GM10248 (cell line): Measurements from ENCODE around the gene TMEM273.

Source experiments
- CTCF ChIA-PET: fragments of 300-600 bp; sonication (Branson Sonifier 250); formaldehyde crosslinking; extraction: SDS; loops from one replicate; lab custom pipeline; 2021; ENCODE audit warnings: antibody characterized with exemption; lab: Yijun Ruan, JAX
- POLR2A ChIA-PET: fragments of 350-650 bp; sonication (Branson Sonifier 250); formaldehyde crosslinking; extraction: SDS; loops from one replicate; lab custom pipeline; 2020; ENCODE audit warnings: antibody characterized with exemption; lab: Yijun Ruan, JAX
- DNase-seq: peaks from one replicate; pipeline ENCODE4 v3.0.0; 2012; ENCODE audit errors: extremely low spot score
- CTCF ChIP-seq: IDR thresholded peaks from 2 replicates; pipeline ENCODE4 v1.5.1; 2012; ENCODE audit warnings: mild to moderate bottlenecking, low read depth; ENCODE audit errors: extremely low read depth, missing control alignments, control extremely low read depth

TMEM273 gene

DNA sequence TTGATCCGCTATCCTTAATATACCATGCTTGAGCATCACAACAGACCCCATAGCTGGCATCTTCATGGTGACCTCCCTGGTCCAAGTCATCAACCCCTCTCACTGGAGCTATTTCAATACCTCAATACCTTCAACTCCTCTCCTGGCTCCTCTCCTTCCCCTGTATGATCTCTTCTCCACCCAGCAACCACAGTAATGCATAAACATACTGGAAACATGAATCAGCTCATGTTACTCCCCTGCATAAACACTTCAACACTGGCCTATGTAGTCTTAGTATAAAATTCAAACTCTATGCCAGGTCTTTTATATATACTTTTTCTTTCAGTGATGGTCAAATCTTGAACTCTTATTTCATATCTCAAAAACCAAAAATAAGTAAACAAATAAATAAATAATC lies 31.8 kb upstream of the TMEM273 start:
- POLR2A ChIA-PET, result no interaction called here
- CTCF ChIA-PET, result interaction anchor here (1.0 to 1.6 kb wide), 5 partner anchors 11 to 564 kb away, joined by 3 read pairs; no protein-coding TSS in a partner anchor
- DNase-seq, result no peak
- no peak for TF ChIP-seq CTCF

GRCh38 chr10:49219248-49219647 lies 31.1 kb upstream of the TMEM273 start:
- TF ChIP-seq CTCF, result no peak
- CTCF ChIA-PET, result interaction anchor here (1.6 kb wide), 1 partner anchor 10 kb away, joined by 3 read pairs; no protein-coding TSS in a partner anchor
- POLR2A ChIA-PET, result no interaction called here
- DNase-seq, result no peak

- POLR2A ChIA-PET, result no interaction called here
- DNase-seq, result no peak
- CTCF ChIA-PET, result no interaction called here
- TF ChIP-seq CTCF, result no peak
Measured at GRCh38 chr10:49218480-49218879, 30.3 kb upstream of the TMEM273 start.

GRCh38 chr10:49217645-49218044 lies 29.5 kb upstream of the TMEM273 start:
- POLR2A ChIA-PET, result no interaction called here
- TF ChIP-seq CTCF, result no peak
- CTCF ChIA-PET, result no interaction called here
- no peak for DNase-seq

DNA sequence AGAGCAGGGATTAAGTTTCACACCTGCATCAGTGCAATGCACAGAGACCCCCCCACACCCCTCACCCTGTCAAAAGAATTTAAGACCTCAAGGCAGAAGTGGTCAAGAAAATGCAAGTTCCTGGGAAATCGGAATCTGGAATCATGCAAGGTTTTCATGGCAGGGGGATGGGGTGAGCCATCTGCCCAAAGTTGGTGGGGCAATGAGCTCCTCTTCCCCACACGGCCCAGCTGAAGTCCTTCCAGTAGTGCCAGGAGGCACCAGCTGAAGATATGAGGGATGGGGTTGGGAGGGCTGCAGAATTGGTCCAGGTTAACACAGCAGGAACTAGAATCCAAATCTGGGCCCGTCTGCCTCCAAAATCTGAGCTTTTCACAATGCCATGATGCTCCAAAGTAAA lies 25.0 kb upstream of the TMEM273 start:
- CTCF ChIA-PET, result interaction anchor here (1.5 kb wide), 1 partner anchor 557 kb away, joined by 3 read pairs; no protein-coding TSS in a partner anchor
- POLR2A ChIA-PET, result no interaction called here
- no peak for DNase-seq
- TF ChIP-seq CTCF, result no peak

GRCh38 chr10:49212783-49213182 lies 24.6 kb upstream of the TMEM273 start:
- ChIA-PET CTCF (interaction anchor here (1.5 kb wide), 1 partner anchor 556 kb away, joined by 3 read pairs; no protein-coding TSS in a partner anchor), POLR2A (no interaction called here)
- no peak for TF ChIP-seq CTCF
- no peak for DNase-seq
